ENCODE data around the gene MINDY4.

MINDY4 gene

GRCh38 chr7:30810986-30811385 lies 39.8 kb downstream of the MINDY4 start:
- H3K4me3 ChIP-seq (ENCODE audit: low read depth, low read length), result no peak overlapping the region
- no peak for TF ChIP-seq CTCF (IDR thresholded peaks at IDR 0.05; ENCODE audit: control insufficient read depth, extremely low read depth, insufficient read depth)
- no peak for DNase-seq (ENCODE audit: low read depth)

GRCh38 chr7:30812676-30813075 lies 41.5 kb downstream of the MINDY4 start:
- no peak overlapping the region for H3K4me3 ChIP-seq (ENCODE audit: low read depth, low read length)
- no peak for TF ChIP-seq CTCF (IDR thresholded peaks at IDR 0.05; ENCODE audit: control insufficient read depth, extremely low read depth, insufficient read depth)
- no peak for DNase-seq (ENCODE audit: low read depth)

GRCh38 chr7:30813466-30813865 lies 42.2 kb downstream of the MINDY4 start:
- no peak for TF ChIP-seq CTCF (IDR thresholded peaks at IDR 0.05; ENCODE audit: control insufficient read depth, extremely low read depth, insufficient read depth)
- no peak for DNase-seq (ENCODE audit: low read depth)
- no peak overlapping the region for H3K4me3 ChIP-seq (ENCODE audit: low read depth, low read length)

- no peak overlapping the region for H3K4me3 ChIP-seq (ENCODE audit: low read depth, low read length)
- TF ChIP-seq CTCF (IDR thresholded peaks at IDR 0.05; ENCODE audit: control insufficient read depth, extremely low read depth, insufficient read depth), result no peak
- DNase-seq (ENCODE audit: low read depth), result no peak
Measured at GRCh38 chr7:30814700-30815387, 43.6 kb downstream of the MINDY4 start.

GRCh38 chr7:30815388-30815854 lies 44.2 kb downstream of the MINDY4 start:
- no peak for DNase-seq (ENCODE audit: low read depth)
- H3K4me3 ChIP-seq (ENCODE audit: low read depth, low read length), result no peak overlapping the region
- no peak for TF ChIP-seq CTCF (IDR thresholded peaks at IDR 0.05; ENCODE audit: control insufficient read depth, extremely low read depth, insufficient read depth)

- DNase-seq (ENCODE audit: low read depth), result no peak
- TF ChIP-seq CTCF (IDR thresholded peaks at IDR 0.05; ENCODE audit: control insufficient read depth, extremely low read depth, insufficient read depth), result no peak
- no peak overlapping the region for H3K4me3 ChIP-seq (ENCODE audit: low read depth, low read length)
Measured at GRCh38 chr7:30815951-30816644, 44.9 kb downstream of the MINDY4 start.
